NCI-H187 treated with DMSO at 0.1 percent for 48 hours (cell line): ENCODE measurements around the gene SLC24A3.

ENCODE experiments used
- DNase-seq: peaks from one replicate; lab custom pipeline; 2025; lab: John Stamatoyannopoulos, UW

Gene SLC24A3

DNA sequence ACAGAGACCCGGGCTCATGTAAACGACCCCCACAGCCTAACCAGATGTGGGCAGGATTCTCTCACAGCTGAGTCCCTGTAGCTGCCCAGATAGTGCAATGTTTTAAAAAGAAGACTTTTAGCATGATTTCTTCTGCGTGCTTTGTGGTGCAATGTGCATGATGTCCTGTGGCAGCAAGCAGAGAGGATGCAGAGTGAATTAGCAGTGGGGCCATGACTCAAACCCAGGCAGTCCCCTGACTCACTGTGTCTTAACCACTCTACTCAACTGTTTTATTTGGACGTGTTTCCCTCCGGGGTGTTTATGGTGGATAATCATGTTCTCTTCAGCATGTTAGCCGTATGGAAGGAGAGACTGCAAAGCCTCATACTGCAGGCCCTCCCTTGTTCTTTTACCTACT, 247.9 kb downstream of the SLC24A3 start:
- no peak for DNase-seq

DNA sequence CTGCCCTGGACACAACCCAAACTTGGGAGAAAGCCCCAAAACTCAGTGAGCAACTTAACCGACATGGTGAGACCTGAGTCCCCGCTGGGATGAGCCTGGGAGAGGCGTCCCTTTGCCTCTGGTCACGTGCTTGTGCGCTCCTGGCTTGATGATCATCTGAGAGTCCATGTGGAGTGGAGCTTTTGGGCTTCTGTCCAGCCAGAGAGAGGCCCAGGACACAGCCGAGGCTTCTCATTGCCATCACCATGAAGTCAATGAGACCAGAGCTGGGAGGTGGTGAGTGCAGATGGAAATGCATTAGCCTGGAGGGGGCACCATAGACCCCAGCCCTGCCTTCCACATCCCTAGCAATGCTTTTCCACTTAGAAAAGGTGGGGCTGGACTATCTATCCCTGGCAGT, 250.0 kb downstream of the SLC24A3 start:
- no peak for DNase-seq

- no peak for DNase-seq
Observed at GRCh38 chr20:19463597-19463996, 251.2 kb downstream of the SLC24A3 start.

- DNase-seq = no peak
Observed at GRCh38 chr20:19465536-19465935, 253.1 kb downstream of the SLC24A3 start.

GRCh38 chr20:19466206-19466928, 253.9 kb downstream of the SLC24A3 start:
- no peak for DNase-seq

GRCh38 chr20:19473216-19473921, 260.9 kb downstream of the SLC24A3 start:
- DNase-seq = no peak

GRCh38 chr20:19473922-19474286, 261.5 kb downstream of the SLC24A3 start:
- no peak for DNase-seq

DNA sequence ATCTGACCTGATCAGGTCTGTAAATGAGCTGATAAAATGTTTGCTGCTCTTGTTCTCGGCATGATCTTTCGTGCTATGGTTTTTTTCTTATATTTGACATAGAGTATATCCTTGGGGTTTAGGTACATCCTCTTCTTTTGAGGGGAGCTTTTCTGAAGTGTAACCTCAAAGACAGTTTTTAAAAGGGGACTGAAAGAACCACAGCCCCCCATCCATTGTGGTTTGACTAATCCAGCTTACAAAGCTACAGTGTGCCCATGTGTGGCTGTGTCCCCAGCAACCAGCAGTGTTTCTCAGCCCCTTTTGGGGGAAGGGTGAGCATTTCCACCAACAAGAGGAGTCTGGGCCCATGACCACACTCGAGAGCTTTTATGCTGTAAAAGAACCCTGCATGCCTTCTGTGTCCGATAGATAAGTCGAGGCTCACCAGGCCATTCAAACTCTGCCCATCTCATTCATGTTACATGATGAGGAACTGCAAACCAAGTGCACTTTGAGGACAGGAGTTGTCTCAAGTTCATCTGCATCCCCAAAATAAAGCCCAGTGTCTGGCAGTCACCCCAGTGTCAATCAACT, 266.0 kb downstream of the SLC24A3 start:
- no peak for DNase-seq

DNA sequence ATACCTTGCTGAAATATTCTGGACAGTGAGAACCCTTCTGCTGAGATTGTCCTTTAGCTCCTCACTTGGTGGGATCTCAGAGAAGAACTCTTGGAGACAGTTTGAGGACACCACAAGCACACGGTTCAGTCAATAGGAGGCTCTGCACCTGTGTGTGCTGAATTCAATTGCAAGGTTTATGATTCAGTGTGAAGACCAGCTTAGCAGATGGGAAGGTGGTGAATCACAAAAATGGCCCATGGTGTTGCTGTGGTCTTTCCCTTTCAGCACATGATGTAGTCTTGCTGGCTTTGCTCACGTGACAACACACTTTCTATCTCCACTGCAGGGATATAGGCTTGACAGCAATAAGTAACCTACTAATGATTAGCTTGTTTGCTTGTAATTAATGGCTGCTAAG, 270.3 kb downstream of the SLC24A3 start:
- DNase-seq = no peak

- no peak for DNase-seq
Observed at GRCh38 chr20:19483309-19483708, 270.9 kb downstream of the SLC24A3 start.

DNA sequence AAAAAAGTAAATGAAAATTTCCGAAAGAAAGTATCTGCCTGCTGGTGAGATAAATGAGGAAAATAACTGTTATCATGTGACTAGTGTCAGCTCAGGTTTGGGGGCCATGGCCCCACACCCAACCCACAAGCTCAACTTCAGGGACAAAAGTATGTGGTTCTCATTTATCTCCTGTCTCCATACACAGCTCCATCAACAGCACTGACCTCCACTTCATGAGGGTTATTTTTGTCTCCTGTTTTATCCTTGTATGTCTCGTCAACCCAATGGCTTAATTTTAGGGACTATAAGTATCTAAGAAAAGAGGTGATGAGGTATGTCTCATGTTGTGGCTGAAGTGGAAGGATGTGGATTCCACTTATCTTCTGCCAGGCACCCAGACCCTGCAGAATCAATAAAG, 274.0 kb downstream of the SLC24A3 start:
- no peak for DNase-seq

DNA sequence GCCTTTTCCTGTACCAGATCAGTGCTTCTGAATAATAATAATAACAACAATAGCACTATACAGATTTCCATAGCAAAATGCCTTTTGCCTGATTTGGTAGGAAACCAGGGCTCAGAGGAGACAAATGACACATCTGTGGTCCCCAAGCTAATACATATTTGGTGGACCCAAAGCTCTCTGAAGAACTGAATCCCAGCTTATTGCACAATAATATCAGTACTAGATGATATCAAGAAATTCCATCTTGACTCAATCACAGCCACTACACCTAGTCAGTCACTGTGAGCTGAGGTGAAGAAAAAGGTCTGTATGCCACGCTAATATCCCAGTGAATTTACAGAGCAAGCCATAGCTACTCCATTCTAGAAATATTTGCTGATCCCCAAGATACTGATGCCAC, 275.0 kb downstream of the SLC24A3 start:
- DNase-seq = no peak

- no peak for DNase-seq
Observed at GRCh38 chr20:19491241-19491640, 278.8 kb downstream of the SLC24A3 start.

GRCh38 chr20:19492116-19492515, 279.7 kb downstream of the SLC24A3 start:
- DNase-seq = no peak

GRCh38 chr20:19492687-19493336, 280.4 kb downstream of the SLC24A3 start:
- DNase-seq = peak; percentile 16

DNA sequence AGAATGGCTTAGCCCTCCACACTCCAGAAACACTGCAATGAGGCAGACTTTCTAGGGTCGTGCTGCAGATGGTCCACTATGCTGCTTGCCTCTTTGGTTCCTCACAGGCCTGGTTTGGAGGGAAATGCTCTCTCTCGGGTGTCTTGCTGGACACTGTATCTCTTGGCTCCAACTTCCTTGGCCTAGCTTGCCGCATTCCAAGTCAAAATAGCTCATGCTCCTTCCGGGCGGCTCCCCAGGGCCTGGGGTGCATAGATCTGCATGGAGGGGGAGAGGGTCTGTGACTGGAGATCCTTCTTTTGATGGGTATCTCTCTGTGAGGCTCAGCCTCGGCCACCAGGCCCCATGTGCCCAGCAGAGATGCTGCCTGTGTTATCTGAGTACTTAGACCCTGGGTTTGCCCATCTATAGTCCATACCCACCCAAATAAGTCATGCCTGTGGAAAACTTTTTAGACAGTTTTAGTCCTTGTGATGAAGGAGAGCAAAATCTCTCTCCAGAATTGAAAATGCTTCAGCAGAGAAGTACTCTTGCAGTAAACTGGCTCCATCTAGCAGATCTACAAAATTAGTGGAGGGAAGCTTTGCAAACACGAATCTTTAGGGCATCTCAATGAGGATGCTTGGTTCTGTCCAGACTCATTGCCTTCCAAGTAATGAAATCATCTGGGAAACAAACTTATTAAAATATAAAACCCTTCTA, 281.5 kb downstream of the SLC24A3 start:
- DNase-seq = no peak

DNA sequence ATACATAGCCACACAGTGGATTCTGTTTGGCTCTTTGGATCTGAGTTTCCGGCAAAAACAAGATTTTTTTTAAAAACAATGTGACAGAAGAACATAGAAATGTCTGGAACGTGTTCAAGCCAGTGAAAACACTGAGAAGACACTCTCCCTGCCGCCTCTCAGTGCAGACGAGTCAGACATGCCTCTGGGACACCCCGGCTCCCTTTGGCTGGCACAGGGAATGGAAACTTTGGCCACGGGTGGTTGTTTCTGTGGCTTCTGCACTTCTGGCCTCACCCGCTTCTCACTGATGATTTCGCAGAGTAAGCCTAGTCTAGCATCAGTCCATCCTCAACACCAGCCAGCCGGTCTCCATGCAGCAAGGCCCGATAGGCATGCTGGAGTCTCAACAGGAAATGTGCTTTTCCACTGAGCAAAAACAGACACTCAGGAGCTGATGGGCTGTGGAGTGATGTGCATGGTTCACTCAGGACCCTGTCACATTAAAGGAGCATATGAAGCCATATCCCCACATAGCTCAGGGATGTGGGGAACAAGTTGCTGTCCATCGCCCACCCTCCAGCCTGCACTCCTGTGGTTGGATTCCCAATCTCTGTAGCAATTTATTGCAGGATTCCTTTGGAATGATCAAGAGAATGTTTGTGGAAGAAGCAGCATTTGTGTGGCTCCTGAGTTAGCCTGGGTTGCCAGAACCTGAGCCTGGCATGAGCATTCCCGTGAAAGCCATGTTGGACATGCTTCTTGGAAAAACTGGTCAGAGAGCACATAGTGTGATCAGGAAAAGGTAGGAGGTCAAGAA, 283.7 kb downstream of the SLC24A3 start:
- no peak for DNase-seq

- no peak for DNase-seq
Observed at GRCh38 chr20:19497064-19497463, 284.6 kb downstream of the SLC24A3 start.

GRCh38 chr20:19498756-19499155, 286.3 kb downstream of the SLC24A3 start:
- DNase-seq = no peak

- no peak for DNase-seq
Observed at GRCh38 chr20:19501476-19502115, 289.2 kb downstream of the SLC24A3 start.

GRCh38 chr20:19502169-19502568, 289.7 kb downstream of the SLC24A3 start:
- DNase-seq = no peak
